MM.1S (cell line): ENCODE data around the gene SPTBN2.

Experiments
- EZH2 ChIP-seq: fragments of 300-600 bp; sonication (generic); optimal IDR thresholded peaks from 2 replicates; pipeline ENCODE3; 2017; ENCODE audit warnings: low read depth, mild to moderate bottlenecking, antibody characterized with exemption, low read length, mixed read lengths
- EZH2phosphoT487 ChIP-seq: fragments of 300-600 bp; sonication (generic); IDR thresholded peaks from 2 replicates; pipeline ENCODE4 v1.6.1; 2018; ENCODE audit warnings: antibody characterized with exemption, low read length
- TF ChIP-seq, protein P1 (sequence below): fragments of 300-600 bp; sonication (generic); IDR thresholded peaks from 2 replicates; pipeline ENCODE4 v1.5.1; 2016; ENCODE audit warnings: antibody characterized with exemption, low read length, mixed read lengths

DNA sequence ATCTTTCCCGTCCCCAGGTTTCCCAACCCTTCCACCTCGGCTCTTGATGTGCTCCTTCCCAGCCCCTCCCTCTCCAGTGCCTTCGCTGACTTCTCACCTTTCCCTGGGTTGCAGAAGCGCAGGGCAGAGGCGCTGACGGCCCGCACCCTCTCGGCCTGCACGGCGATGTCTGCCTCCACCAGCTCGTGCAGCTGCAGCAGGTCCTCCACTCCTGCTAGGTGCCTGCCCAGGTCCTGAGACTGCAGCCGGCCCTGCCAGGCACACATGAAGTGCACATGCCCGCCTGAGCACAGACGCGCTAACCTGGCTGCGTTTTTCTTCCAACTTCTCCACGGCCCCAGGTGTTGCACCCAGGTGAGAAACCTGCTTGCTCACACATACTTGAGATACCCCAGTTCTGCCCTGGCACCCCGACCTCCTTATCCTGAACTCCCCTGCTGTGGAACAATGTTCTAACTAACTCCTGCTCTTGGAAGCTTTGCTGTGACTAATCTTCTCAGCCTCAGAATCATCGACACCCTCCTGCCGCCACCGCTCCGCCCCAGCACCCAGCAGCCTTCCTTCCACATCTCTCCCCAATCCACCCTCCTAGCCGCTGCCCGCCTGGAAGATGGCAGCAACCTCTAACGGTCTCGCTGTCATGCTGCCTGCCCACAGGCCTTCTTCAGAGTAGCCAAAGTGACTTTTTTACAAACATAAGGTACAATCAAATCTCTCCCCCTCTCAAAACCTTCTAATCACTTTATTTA lies 23.3 kb downstream of the SPTBN2 start:
- TF ChIP-seq, protein P1, sequence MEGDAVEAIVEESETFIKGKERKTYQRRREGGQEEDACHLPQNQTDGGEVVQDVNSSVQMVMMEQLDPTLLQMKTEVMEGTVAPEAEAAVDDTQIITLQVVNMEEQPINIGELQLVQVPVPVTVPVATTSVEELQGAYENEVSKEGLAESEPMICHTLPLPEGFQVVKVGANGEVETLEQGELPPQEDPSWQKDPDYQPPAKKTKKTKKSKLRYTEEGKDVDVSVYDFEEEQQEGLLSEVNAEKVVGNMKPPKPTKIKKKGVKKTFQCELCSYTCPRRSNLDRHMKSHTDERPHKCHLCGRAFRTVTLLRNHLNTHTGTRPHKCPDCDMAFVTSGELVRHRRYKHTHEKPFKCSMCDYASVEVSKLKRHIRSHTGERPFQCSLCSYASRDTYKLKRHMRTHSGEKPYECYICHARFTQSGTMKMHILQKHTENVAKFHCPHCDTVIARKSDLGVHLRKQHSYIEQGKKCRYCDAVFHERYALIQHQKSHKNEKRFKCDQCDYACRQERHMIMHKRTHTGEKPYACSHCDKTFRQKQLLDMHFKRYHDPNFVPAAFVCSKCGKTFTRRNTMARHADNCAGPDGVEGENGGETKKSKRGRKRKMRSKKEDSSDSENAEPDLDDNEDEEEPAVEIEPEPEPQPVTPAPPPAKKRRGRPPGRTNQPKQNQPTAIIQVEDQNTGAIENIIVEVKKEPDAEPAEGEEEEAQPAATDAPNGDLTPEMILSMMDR, result no peak
- TF ChIP-seq EZH2phosphoT487 (no peak), EZH2 (no peak)
